Parathyroid adenoma (tissue), 2 donors: ENCODE data around the gene B4GALT4.

ENCODE experiments used
- H2AFZ ChIP-seq: fragments of 300-600 bp; sonication (generic); one replicate; pipeline ENCODE4 v1.7.0; 2017; ENCODE audit warnings: antibody characterized with exemption, mild to moderate bottlenecking
- H3K27ac ChIP-seq: fragments of 300-600 bp; sonication (generic); one replicate; pipeline ENCODE4 v1.7.0; 2017
- H3K27me3 ChIP-seq: fragments of 300-600 bp; sonication (generic); one replicate; pipeline ENCODE4 v1.7.0; 2017; ENCODE audit warnings: low read length; ENCODE audit not compliant: control insufficient read depth, insufficient read depth
- H3K36me3 ChIP-seq: fragments of 300-600 bp; sonication (generic); one replicate; pipeline ENCODE4 v1.7.0; 2017; ENCODE audit warnings: low read length; ENCODE audit not compliant: control insufficient read depth, insufficient read depth
- H3K4me1 ChIP-seq: fragments of 300-600 bp; sonication (generic); one replicate; pipeline ENCODE4 v1.7.0; 2017; ENCODE audit warnings: control low read depth
- H3K4me2 ChIP-seq: fragments of 300-600 bp; sonication (generic); one replicate; pipeline ENCODE4 v1.7.0; 2017; ENCODE audit warnings: low read length
- H3K4me3 ChIP-seq: fragments of 300-600 bp; sonication (generic); one replicate; pipeline ENCODE4 v1.7.0; 2017; ENCODE audit warnings: low read depth, low read length
- H3K79me2 ChIP-seq: fragments of 300-600 bp; sonication (generic); one replicate; pipeline ENCODE4 v1.7.0; 2017; ENCODE audit warnings: control low read depth
- H3K9ac ChIP-seq: fragments of 300-600 bp; sonication (generic); one replicate; pipeline ENCODE4 v1.7.0; 2017; ENCODE audit warnings: mild to moderate bottlenecking
- H3K9me3 ChIP-seq: fragments of 300-600 bp; sonication (generic); one replicate; pipeline ENCODE4 v1.7.0; 2017; ENCODE audit warnings: low read length; ENCODE audit not compliant: control insufficient read depth
- TF ChIP-seq, protein P1 (sequence below): fragments of 300-600 bp; sonication (generic); IDR thresholded peaks from one replicate; pipeline ENCODE4 v1.7.0; 2017; ENCODE audit warnings: antibody characterized with exemption, mild to moderate bottlenecking
- donor health status: primary hyperparathyroidism.

B4GALT4 gene

GRCh38 chr3:119195151-119195476 lies 45.6 kb downstream of the B4GALT4 start:
- Histone ChIP-seq H2AFZ (no peak overlapping the region), H3K9me3 (no peaks in the 10 kb centered on the region), H3K9ac (no peak overlapping the region), H3K4me3 (no peak overlapping the region), H3K79me2 (no peaks in the 10 kb centered on the region), H3K4me1 (no peaks in the 10 kb centered on the region), H3K36me3 (no peaks in the 10 kb centered on the region), H3K27me3 (no peaks in the 10 kb centered on the region), H3K4me2 (no peak overlapping the region), H3K27ac (no peak overlapping the region)
- TF ChIP-seq, protein P1, sequence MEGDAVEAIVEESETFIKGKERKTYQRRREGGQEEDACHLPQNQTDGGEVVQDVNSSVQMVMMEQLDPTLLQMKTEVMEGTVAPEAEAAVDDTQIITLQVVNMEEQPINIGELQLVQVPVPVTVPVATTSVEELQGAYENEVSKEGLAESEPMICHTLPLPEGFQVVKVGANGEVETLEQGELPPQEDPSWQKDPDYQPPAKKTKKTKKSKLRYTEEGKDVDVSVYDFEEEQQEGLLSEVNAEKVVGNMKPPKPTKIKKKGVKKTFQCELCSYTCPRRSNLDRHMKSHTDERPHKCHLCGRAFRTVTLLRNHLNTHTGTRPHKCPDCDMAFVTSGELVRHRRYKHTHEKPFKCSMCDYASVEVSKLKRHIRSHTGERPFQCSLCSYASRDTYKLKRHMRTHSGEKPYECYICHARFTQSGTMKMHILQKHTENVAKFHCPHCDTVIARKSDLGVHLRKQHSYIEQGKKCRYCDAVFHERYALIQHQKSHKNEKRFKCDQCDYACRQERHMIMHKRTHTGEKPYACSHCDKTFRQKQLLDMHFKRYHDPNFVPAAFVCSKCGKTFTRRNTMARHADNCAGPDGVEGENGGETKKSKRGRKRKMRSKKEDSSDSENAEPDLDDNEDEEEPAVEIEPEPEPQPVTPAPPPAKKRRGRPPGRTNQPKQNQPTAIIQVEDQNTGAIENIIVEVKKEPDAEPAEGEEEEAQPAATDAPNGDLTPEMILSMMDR = no peak

GRCh38 chr3:119194237-119195150 lies 46.2 kb downstream of the B4GALT4 start:
- H3K27ac ChIP-seq = no peak overlapping the region

GRCh38 chr3:119191800-119192199 lies 48.9 kb downstream of the B4GALT4 start:
- Histone ChIP-seq H3K27ac (no peak overlapping the region), H3K4me3 (no peak overlapping the region), H3K9ac (no peak overlapping the region), H3K36me3 (no peaks in the 10 kb centered on the region), H2AFZ (no peak overlapping the region), H3K27me3 (no peaks in the 10 kb centered on the region), H3K79me2 (no peaks in the 10 kb centered on the region), H3K9me3 (no peaks in the 10 kb centered on the region), H3K4me1 (no peaks in the 10 kb centered on the region), H3K4me2 (no peak overlapping the region)
- TF ChIP-seq, protein P1 = no peak

More at GRCh38 chr3:119194237-119195150, 46.2 kb downstream of the B4GALT4 start:
- Histone ChIP-seq H3K79me2 (no peaks in the 10 kb centered on the region), H3K9ac (no peak overlapping the region), H3K4me3 (no peak overlapping the region), H3K27me3 (no peaks in the 10 kb centered on the region), H3K36me3 (no peaks in the 10 kb centered on the region), H3K4me2 (no peak overlapping the region), H3K9me3 (no peaks in the 10 kb centered on the region), H2AFZ (no peak overlapping the region), H3K4me1 (no peaks in the 10 kb centered on the region)
- TF ChIP-seq, protein P1 = no peak

DNA sequence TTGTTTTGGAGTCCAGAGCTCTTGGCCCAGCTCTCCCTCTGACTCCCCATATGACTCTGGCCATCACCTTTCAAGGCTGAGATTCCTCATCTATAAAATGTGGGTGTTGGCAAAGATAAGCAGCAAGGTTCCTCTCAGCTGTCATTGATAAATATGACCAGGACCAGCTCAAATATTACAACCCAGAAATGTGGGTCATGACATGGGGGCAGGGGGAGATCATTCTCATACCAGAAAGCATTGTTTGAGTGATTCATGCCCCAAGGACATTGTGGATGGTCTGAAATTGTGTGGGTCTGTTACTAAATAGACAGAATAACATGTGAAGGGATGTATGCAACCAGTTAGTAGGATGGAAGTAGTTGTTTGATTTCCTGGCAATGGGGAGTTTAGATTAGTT lies 53.4 kb downstream of the B4GALT4 start:
- TF ChIP-seq, protein P1 = no peak
- H3K4me1 ChIP-seq = no peaks in the 10 kb centered on the region
- H3K27ac ChIP-seq = no peak overlapping the region

More for the DNA sequence above, 53.4 kb downstream of the B4GALT4 start:
- Histone ChIP-seq H3K4me3 (no peak overlapping the region), H3K4me2 (no peak overlapping the region), H3K9me3 (no peaks in the 10 kb centered on the region), H3K36me3 (no peaks in the 10 kb centered on the region), H3K79me2 (no peaks in the 10 kb centered on the region), H2AFZ (no peak overlapping the region), H3K27me3 (no peaks in the 10 kb centered on the region), H3K9ac (no peak overlapping the region)
